HG02938 (cell line): Measurements from ENCODE around the gene TIMM17B.
A peak's percentile ranks its signal among the peaks of the same experiment; 100 is the strongest.
"Not testable (repeated sequence)": the region's sequence is repeated elsewhere in the genome, so short reads cannot be mapped to it uniquely, and the experiment has no call there.

ENCODE experiments used
- ATAC-seq: cut with Tn5 transposase; IDR thresholded peaks from one replicate; pipeline ENCODE4 v1.9.1; 2021; ENCODE audit warnings: mild to moderate bottlenecking, moderate library complexity; ENCODE audit not compliant: unreplicated experiment

Gene TIMM17B

GRCh38 chrX:48897157-48897624 is 377 bp downstream of the TIMM17B start:
- peak; percentile 17 for ATAC-seq

- ATAC-seq: no peak
Measured at GRCh38 chrX:48896611-48897011, 957 bp downstream of the TIMM17B start.

GRCh38 chrX:48894891-48895290 is 2.7 kb downstream of the TIMM17B start:
- no peak for ATAC-seq

- no peak for ATAC-seq
Measured at GRCh38 chrX:48893556-48894348, 3.8 kb downstream of the TIMM17B start.

- no peak for ATAC-seq
Measured at GRCh38 chrX:48892896-48893295, 4.7 kb downstream of the TIMM17B start.

- ATAC-seq: peak; percentile 73
Measured at GRCh38 chrX:48891402-48892288, 5.9 kb downstream of the TIMM17B start.

- peak; percentile 30 for ATAC-seq
Measured at GRCh38 chrX:48890934-48891401, 6.6 kb downstream of the TIMM17B start.

- peak; percentile 6 for ATAC-seq
Measured at GRCh38 chrX:48890296-48890925, 7.2 kb downstream of the TIMM17B start.

GRCh38 chrX:48886586-48886985 is 11.0 kb downstream of the TIMM17B start:
- ATAC-seq: not testable (repeated sequence)

GRCh38 chrX:48883729-48884128 is 13.8 kb downstream of the TIMM17B start:
- ATAC-seq: no peak

GRCh38 chrX:48876944-48877343 is 20.6 kb downstream of the TIMM17B start:
- not testable (repeated sequence) for ATAC-seq

GRCh38 chrX:48872017-48872416 is 25.6 kb downstream of the TIMM17B start:
- ATAC-seq: not testable (repeated sequence)

- no peak for ATAC-seq
Measured at GRCh38 chrX:48864210-48864609, 33.4 kb downstream of the TIMM17B start.

- ATAC-seq: no peak
Measured at GRCh38 chrX:48854898-48855297, 42.7 kb downstream of the TIMM17B start.

GRCh38 chrX:48854121-48854804 is 43.3 kb downstream of the TIMM17B start:
- not testable (repeated sequence) for ATAC-seq

GRCh38 chrX:48853494-48853893 is 44.1 kb downstream of the TIMM17B start:
- not testable (repeated sequence) for ATAC-seq

GRCh38 chrX:48852857-48853256 is 44.7 kb downstream of the TIMM17B start:
- ATAC-seq: no peak

- no peak for ATAC-seq
Measured at GRCh38 chrX:48848847-48849246, 48.7 kb downstream of the TIMM17B start.
